Activated T-cell treated with anti-CD3 and anti-CD28 coated beads, Interleukin-2, amount 50 U/mL, for 24 hours (primary cell): ENCODE results near the gene VWA5B1.
A peak's percentile ranks its signal among the peaks of the same experiment; 100 is the strongest.

Source experiments
- DNase-seq: peaks from one replicate; pipeline ENCODE4 v3.0.0-alpha.2; 2020
- H3K27ac Mint-ChIP-seq: 2 replicates; pipeline ENCODE4 v1.8.0; 2020; ENCODE audit warnings: mild to moderate bottlenecking, mixed read lengths
- H3K27me3 Mint-ChIP-seq: 2 replicates; pipeline ENCODE4 v1.8.0; 2020; ENCODE audit warnings: mixed read lengths
- H3K36me3 Mint-ChIP-seq: 2 replicates; pipeline ENCODE4 v1.8.0; 2020; ENCODE audit warnings: low read depth, mixed read lengths
- H3K4me1 Mint-ChIP-seq: 2 replicates; pipeline ENCODE4 v1.8.0; 2020; ENCODE audit warnings: low read depth, mixed read lengths
- H3K4me3 Mint-ChIP-seq: 2 replicates; pipeline ENCODE4 v1.8.0; 2020; ENCODE audit warnings: mild to moderate bottlenecking, moderate library complexity, mixed read lengths
- H3K9me3 Mint-ChIP-seq: 2 replicates; pipeline ENCODE4 v1.8.0; 2020; ENCODE audit warnings: mixed read lengths

Gene VWA5B1

DNA sequence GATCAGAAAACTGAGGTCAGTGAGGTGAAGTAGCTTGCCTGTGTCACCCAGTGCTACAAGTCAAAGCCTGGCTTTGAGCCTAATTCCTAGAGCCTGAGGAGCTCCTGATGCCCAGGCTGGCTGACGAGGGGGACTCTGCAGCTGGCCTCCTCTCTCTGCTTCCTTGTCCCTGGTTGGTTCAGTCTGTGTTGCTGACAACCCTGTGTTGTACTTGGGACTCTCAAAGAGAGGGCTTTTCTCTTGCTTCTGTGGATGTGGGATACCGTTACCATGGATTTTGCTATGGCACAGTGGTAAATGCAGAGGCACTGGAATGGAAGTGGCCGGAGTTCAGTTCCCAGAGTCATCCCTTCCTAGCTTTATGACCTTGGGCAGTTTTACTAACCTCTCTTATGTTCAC, 8.0 kb downstream of the VWA5B1 start:
- no peak overlapping the region for H3K27ac Mint-ChIP-seq
- H3K9me3 Mint-ChIP-seq, result no peaks in the 10 kb centered on the region
- no peaks in the 10 kb centered on the region for H3K4me1 Mint-ChIP-seq
- no peak for DNase-seq
- no peak overlapping the region for H3K4me3 Mint-ChIP-seq
- no peaks in the 10 kb centered on the region for H3K36me3 Mint-ChIP-seq
- H3K27me3 Mint-ChIP-seq, result peaks cover 11% of the 10 kb centered on the region

DNA sequence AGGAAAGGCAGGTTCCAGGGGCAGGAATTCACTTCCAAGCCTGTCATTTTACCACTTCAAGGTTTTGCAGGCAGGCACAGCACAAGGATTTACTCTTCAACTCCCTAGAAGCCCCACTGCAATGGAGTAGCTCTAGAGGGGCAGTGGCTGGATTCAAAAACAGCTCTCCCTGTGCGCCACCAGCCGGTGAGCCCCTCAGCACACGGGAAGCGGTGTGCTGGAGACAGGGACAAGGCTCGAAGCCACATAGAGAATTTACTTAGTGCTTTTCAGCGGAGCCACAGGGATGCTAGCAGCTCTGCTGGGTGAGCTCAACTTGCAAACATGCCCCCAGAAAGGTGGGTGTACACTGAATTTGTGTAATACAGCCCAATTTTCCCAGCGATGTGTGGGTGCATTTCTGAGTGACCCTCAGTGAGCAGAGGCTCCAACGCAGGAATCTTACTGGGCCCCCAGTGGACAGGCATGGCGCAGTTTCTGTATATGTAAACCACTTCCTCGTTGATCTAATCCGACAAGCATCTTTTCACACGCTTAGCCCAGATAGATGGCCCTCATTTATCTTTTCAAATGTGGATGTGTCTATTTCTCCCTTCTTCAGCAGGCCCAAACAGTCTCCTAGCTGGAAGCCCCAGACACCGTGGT, 10.9 kb downstream of the VWA5B1 start:
- Mint-ChIP-seq H3K4me1 (no peaks in the 10 kb centered on the region), H3K4me3 (no peak overlapping the region), H3K9me3 (no peaks in the 10 kb centered on the region), H3K36me3 (no peaks in the 10 kb centered on the region), H3K27me3 (no peaks in the 10 kb centered on the region), H3K27ac (no peak overlapping the region)
- no peak for DNase-seq

- H3K36me3 Mint-ChIP-seq, result no peaks in the 10 kb centered on the region
- no peak overlapping the region for H3K4me3 Mint-ChIP-seq
- H3K27ac Mint-ChIP-seq, result no peak overlapping the region
- H3K4me1 Mint-ChIP-seq, result no peaks in the 10 kb centered on the region
- H3K27me3 Mint-ChIP-seq, result no peaks in the 10 kb centered on the region
- H3K9me3 Mint-ChIP-seq, result no peaks in the 10 kb centered on the region
- no peak for DNase-seq
These were observed 11.4 kb downstream of the VWA5B1 start for GRCh38 chr1:20302108-20302471.

GRCh38 chr1:20307026-20307425, 16.4 kb downstream of the VWA5B1 start:
- no peaks in the 10 kb centered on the region for H3K36me3 Mint-ChIP-seq
- H3K4me1 Mint-ChIP-seq, result no peaks in the 10 kb centered on the region
- no peak overlapping the region for H3K27ac Mint-ChIP-seq
- no peaks in the 10 kb centered on the region for H3K9me3 Mint-ChIP-seq
- no peaks in the 10 kb centered on the region for H3K27me3 Mint-ChIP-seq
- no peak overlapping the region for H3K4me3 Mint-ChIP-seq
- DNase-seq, result no peak

DNA sequence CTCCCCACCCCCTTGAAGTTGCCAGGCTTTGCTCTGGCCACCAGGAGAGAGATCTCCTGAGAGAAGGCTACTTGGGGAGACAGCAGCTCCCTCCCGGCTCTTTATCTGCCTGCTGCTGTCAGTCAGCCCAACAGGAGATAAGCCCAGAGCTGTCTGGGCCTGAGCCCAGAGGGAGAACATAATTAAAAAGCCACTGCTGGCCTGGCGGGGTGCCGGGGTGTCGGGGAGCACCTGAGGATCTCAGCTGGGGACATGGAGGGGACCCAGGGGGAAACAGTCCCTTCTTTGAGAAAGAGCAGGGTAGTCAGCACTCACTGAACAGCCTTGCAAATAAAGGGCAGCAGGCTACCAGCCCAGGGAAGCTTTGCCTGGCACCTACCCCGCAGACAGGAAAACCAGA, 17.9 kb downstream of the VWA5B1 start:
- no peak for DNase-seq
- Mint-ChIP-seq H3K27me3 (peaks cover under 1% of the 10 kb centered on the region), H3K27ac (no peak overlapping the region), H3K36me3 (no peaks in the 10 kb centered on the region), H3K4me1 (no peaks in the 10 kb centered on the region), H3K4me3 (no peak overlapping the region), H3K9me3 (no peaks in the 10 kb centered on the region)

DNA sequence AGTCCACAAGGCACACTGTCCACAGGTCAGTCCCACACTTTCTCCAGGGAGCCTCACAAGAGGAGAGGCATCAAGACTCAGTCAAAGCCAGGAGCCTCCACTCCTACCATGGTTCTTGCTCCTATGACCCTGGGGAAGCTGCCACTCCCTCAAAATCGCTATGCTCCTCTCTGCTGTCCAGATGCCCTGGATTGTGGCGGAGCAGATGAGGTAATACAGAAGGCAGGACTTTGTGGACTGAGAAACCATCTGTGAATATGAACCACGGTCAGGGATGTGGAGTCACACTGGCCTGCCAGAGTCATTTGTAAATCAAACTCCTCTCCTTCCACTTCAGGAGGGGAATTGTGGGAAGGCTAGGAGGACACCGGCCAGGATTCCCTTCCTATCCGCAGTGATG, 20.6 kb downstream of the VWA5B1 start:
- H3K4me3 Mint-ChIP-seq, result no peak overlapping the region
- H3K4me1 Mint-ChIP-seq, result no peaks in the 10 kb centered on the region
- H3K27ac Mint-ChIP-seq, result no peak overlapping the region
- H3K27me3 Mint-ChIP-seq, result peaks cover 6% of the 10 kb centered on the region
- no peaks in the 10 kb centered on the region for H3K9me3 Mint-ChIP-seq
- DNase-seq, result no peak
- no peaks in the 10 kb centered on the region for H3K36me3 Mint-ChIP-seq

DNA sequence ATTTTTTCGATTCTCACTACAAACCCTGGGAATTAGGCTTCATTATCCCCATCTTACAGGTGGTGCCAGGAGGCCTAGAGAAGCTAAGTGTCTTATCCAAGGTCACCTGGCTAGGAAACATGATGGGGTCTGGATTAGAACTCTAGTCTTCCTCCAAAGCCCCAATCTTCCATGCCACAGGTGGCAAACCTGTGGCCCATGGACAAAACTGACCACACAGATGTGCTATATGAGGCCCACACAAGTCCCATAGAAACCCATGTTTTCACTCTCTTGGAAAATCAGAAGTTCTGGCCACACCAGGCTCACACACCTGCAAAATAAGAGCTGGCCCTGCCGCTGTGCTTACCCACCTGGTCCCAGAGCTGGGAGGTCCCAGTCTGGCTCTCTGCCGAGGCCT, 21.6 kb downstream of the VWA5B1 start:
- Mint-ChIP-seq H3K4me1 (no peaks in the 10 kb centered on the region), H3K4me3 (no peak overlapping the region), H3K36me3 (no peaks in the 10 kb centered on the region), H3K27me3 (peaks cover 6% of the 10 kb centered on the region), H3K9me3 (no peaks in the 10 kb centered on the region), H3K27ac (no peak overlapping the region)
- no peak for DNase-seq

DNA sequence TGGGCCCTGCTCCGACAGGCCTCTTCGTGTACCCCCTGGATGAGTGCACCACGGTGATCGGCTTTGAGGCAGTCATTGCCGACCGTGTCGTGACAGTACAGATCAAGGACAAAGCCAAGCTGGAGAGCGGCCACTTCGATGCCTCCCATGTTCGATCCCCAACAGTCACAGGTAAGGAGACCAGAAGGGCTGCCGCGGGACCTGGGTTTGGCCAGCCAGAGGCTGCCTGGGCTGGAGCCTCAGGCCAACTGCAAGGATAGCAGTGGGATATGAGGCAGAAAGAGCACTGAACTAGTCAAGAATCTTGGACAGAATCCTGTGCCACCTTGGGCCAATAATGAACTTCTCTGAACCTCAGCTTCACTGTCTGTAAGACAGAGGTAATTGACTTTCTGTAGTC, 22.1 kb downstream of the VWA5B1 start:
- Mint-ChIP-seq H3K4me3 (no peak overlapping the region), H3K36me3 (no peaks in the 10 kb centered on the region), H3K4me1 (no peaks in the 10 kb centered on the region), H3K27ac (no peak overlapping the region), H3K27me3 (peaks cover 6% of the 10 kb centered on the region), H3K9me3 (no peaks in the 10 kb centered on the region)
- no peak for DNase-seq

DNA sequence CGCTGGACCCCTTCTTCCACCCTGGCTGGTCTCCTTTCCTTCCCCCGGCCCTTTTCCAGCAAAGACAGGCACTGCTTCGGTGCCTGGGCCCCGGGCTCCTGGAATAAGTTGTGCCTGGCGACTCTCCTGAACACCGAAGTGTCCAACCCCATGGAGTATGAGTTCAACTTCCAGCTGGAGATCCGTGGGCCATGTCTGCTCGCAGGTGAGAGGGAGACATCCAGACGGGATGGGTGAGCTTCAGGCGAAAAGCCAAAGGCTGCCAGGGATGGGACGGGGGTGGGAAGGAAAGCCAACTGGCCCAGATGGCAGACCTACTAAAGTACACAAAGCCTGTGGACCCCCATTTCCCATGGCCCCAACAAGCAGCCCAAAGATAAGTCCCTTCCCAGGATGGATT, 26.8 kb downstream of the VWA5B1 start:
- Mint-ChIP-seq H3K27me3 (peaks cover 23% of the 10 kb centered on the region), H3K36me3 (no peaks in the 10 kb centered on the region), H3K4me1 (peaks cover 22% of the 10 kb centered on the region), H3K4me3 (no peak overlapping the region), H3K27ac (no peak overlapping the region), H3K9me3 (no peaks in the 10 kb centered on the region)
- no peak for DNase-seq

DNA sequence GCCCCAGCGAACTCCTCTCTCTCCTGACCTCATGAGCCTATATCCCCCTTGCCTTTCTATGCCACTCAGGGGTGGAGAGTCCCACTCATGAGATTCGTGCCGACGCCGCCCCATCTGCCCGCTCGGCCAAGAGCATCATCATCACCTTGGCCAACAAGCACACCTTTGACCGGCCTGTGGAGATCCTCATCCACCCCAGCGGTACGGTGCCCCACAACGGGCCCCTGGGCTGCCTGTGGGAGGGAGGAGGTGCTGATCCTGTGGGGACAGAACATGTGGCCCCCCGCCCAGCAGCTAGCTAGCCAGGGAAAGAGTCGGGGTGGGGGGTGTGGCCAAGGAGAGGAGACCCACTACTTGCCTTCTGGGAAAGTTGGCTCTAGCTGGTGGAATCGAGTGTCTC, 27.8 kb downstream of the VWA5B1 start:
- no peak overlapping the region for H3K4me3 Mint-ChIP-seq
- peaks cover 32% of the 10 kb centered on the region for H3K4me1 Mint-ChIP-seq
- H3K27ac Mint-ChIP-seq, result no peak overlapping the region
- H3K9me3 Mint-ChIP-seq, result no peaks in the 10 kb centered on the region
- no peak for DNase-seq
- H3K36me3 Mint-ChIP-seq, result no peaks in the 10 kb centered on the region
- H3K27me3 Mint-ChIP-seq, result peaks cover 26% of the 10 kb centered on the region

DNA sequence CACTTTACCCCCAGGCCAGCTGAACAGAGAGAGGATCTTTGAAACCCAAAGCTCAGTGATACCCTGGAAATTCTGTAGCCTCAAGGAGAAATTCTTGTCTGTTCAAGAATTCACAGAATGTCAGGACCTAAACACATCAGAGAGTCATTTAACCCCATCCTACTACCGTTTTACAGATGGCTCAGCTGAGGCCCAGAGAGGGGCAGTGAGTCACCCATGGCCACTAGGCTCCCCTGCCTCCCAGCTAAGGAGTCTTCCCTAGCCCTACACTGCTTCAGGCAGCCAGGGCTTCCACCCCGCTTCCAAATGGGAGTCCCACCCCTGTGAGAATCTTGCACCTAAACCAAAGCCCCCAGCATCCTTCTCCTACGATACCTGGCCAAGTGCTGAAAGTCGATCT, 28.3 kb downstream of the VWA5B1 start:
- Mint-ChIP-seq H3K27me3 (peaks cover 26% of the 10 kb centered on the region), H3K4me3 (no peak overlapping the region), H3K36me3 (no peaks in the 10 kb centered on the region), H3K9me3 (no peaks in the 10 kb centered on the region), H3K4me1 (peaks cover 35% of the 10 kb centered on the region), H3K27ac (no peak overlapping the region)
- DNase-seq, result no peak

DNA sequence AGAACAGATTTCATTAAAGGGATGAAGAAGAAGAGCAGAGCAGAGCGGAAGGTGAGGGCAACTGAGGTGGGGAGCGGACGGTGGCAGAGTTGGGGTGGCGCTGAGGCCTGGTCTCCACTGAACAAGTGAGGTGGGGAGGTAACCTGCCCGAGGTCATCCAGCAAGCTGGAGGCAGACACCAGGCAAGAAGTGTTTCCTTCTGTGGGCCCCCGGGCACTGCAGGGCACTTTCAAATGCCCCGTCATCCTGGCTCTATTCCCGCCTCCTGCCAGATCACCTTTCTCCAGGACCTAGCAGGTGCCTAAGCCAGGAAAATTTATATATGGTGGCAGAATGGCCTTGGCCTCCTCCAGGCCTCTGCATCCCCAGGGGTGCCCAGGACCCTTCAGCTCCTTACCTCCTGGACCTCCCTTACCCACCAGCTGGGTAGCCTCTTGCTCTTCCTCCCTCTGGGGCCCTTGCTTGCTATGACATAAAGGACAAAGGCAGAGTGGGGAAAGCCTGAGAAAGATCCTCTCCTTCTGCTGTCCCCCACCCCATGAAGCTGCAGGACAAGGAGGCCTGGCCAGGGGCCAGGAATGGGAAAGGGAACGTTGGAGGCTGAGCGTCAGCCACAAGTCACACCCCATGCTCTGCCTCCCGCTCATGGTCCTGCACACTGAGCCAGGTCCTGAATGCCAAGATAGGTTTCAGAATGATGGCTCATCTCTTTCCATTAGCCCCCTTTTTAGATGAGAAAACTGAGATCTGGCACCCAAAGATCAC, 29.0 kb downstream of the VWA5B1 start:
- no peak overlapping the region for H3K4me3 Mint-ChIP-seq
- peaks cover 35% of the 10 kb centered on the region for H3K4me1 Mint-ChIP-seq
- H3K36me3 Mint-ChIP-seq, result no peaks in the 10 kb centered on the region
- H3K27me3 Mint-ChIP-seq, result peaks cover 30% of the 10 kb centered on the region
- H3K9me3 Mint-ChIP-seq, result no peaks in the 10 kb centered on the region
- H3K27ac Mint-ChIP-seq, result no peak overlapping the region
- DNase-seq, result no peak

DNA sequence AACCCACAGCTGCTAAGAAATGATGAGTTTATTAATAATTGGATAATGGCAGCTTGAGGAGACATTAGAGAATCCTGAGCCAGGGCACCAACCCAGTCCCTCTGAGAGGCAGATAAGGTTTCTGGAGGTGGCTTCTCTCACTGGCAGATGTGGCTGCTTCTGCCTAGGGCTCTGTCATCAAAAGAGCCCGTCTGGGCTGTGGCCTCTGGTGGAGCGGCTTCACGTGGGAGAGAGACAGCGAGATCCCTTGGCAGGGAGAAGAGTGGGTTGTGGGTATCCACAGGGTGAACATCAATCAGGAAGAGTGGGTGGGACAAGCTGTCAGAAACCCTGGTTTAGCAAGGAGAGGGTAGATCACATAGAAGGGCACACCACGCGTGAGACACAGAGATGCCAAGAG, 30.0 kb downstream of the VWA5B1 start:
- H3K27me3 Mint-ChIP-seq, result peaks cover 34% of the 10 kb centered on the region
- H3K36me3 Mint-ChIP-seq, result no peaks in the 10 kb centered on the region
- no peak overlapping the region for H3K4me3 Mint-ChIP-seq
- DNase-seq, result peak; percentile 34
- H3K9me3 Mint-ChIP-seq, result no peaks in the 10 kb centered on the region
- peak overlapping the region; percentile 23 for H3K27ac Mint-ChIP-seq
- H3K4me1 Mint-ChIP-seq, result peaks cover 35% of the 10 kb centered on the region

GRCh38 chr1:20321573-20321972, 30.9 kb downstream of the VWA5B1 start:
- no peaks in the 10 kb centered on the region for H3K36me3 Mint-ChIP-seq
- H3K27me3 Mint-ChIP-seq, result peaks cover 37% of the 10 kb centered on the region
- H3K9me3 Mint-ChIP-seq, result no peaks in the 10 kb centered on the region
- no peak overlapping the region for H3K4me3 Mint-ChIP-seq
- no peak overlapping the region for H3K27ac Mint-ChIP-seq
- no peak for DNase-seq
- peaks cover 35% of the 10 kb centered on the region for H3K4me1 Mint-ChIP-seq

DNA sequence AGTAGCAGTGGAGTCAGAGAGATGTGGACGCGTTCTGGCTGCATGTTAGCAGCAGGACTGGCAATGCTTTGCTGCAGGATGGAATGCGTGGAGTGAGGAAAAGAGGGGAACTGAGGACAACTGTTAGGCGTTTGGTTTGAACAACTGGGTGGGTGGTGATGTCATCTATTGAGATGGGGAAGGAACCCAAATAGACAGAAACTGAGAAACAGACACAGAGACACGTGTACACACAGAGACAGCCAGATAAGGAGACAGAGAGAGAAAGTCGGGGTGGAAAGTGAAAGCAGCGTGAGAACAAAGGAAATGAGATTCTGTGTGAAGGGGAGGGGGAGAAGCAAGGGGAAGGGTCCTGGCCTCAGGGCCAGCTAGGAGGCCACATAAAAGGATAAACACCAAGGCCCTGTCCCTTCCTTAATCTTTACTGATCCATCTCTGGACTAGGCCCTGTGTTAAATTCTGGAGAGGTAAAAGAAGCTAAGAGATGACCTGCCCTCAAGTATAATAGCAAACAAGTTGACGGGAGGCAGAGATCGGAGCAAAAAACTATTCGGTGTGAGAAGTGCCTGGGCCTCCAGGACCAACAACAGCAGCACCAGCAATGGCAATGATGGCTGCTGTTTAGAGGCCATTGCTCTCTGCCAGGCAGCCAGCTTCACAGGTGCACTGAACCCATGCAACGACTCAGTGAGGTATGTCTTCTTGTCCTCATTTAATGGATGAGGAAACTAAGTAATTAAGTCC, 31.6 kb downstream of the VWA5B1 start:
- Mint-ChIP-seq H3K27ac (peak overlapping the region; percentile 53), H3K9me3 (no peaks in the 10 kb centered on the region), H3K4me1 (peaks cover 35% of the 10 kb centered on the region), H3K4me3 (peak overlapping the region; percentile 32), H3K27me3 (peaks cover 42% of the 10 kb centered on the region), H3K36me3 (no peaks in the 10 kb centered on the region)
- peak; percentile 39 for DNase-seq
